Activated CD8-positive, alpha-beta memory T cell treated with anti-CD3 and anti-CD28 coated beads, Interleukin-2, amount 50 U/mL, for 1 hour (primary cell): ENCODE measurements around the gene LBP.
"Not testable (repeated sequence)": the region's sequence is repeated elsewhere in the genome, so short reads cannot be mapped to it uniquely, and the experiment has no call there.

Experiments used
- DNase-seq: peaks from one replicate; pipeline ENCODE4 v3.0.0-alpha.2; 2020; ENCODE audit errors: extremely low read depth

The LBP gene

DNA sequence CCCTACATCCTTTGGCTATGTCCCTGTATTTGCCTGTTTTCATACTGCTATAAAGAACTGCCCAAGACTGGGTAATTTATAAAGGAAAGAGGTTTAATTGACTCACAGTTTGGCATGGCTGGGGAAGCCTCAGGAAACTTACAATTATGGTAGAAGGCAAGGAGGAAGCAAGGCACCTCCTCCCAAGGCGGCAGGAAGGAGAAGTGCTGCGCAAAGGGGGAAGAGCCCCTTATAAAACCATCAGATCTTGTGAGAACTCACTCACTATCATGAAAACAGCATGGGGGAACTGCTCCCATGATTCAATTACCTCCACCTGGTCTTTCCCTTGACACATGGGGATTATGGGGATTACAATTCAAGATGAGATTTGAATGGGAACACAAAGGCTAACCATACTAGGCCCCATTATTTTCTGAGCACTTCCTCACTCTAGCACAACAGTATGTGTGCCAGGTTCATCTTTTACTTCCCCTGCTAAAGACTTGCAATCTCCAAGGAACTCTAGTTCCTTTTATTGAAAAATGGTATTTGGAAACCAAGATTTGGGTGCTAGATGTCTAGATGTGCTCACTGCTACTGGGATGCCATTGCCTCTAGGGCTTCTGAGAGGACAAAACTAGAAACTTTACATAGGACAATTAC lies 49.6 kb downstream of the LBP start:
- not testable (repeated sequence) for DNase-seq

DNA sequence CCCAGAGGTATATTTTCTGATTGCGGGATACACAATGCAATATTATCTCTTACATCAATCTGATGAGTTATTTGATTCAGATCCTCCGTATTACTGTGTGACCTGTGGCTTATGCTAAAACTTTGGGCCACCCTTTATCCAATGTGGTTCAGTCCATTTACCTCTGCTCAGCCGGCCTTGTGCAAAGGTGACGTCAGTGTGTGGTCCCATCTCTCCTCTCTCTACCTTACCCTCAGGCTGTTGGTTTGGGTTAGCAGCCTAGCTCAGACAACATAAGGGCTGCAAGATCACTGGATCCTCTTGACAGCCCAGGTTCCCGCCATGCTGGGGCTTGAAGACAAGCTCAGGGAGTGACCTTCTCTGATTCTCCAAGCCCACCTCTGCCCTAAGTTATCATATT lies 55.8 kb downstream of the LBP start:
- DNase-seq, result no peak

DNA sequence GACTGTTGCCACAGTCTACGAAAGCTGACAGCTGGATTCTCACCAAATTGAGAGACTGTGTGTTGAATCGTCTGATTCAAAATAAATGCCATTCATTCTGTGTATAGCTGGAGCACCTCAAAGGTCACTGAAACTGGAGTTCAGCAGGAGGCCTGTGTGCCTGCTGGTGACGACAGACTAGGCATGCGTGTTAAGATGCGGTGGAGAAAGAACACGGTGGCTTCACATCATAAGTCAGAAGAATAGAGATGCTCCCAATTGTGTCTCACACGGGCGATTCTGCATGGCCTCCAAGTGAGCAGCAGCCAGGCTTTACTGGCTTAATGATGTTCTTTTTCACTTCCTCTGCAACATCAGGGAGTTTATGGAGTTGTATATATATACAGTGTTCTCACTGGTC lies 56.5 kb downstream of the LBP start:
- DNase-seq, result no peak

DNA sequence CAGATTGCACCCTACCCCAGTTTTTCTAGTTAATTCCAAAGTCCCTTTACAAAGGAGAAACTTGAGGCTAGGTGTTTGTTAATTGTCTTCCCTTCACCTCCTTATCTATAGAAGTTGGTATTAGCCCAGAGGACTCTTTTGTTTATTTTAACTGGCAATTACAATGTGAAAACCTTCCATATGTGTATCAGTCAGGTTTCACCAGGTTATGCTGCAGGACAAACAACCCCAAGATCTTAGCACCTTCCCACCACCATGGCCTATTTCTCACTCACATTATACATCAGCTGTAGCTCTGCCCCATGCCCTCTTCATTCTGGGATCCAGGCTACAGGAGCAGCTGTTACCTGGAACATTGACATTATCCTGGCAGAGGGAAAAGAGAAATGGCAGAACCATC lies 57.7 kb downstream of the LBP start:
- no peak for DNase-seq

DNA sequence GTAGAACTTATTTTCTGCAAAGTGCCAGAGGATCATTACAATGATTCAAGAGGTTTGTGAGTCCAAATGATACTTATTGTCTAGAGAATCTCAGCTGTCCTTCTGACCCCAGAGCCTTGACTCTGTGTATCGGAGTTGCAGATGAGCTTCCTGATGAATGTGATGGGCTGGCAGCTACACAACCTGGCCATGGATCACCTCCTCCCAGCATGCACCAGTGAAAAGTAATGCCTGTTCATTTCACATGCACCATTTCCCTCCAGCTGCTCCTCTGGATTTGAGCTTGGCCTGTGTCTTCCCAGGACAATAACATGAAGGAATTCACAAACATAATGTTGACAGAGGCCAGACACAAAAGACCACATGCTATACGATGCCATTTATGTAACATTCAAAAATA lies 58.9 kb downstream of the LBP start:
- DNase-seq, result no peak

DNA sequence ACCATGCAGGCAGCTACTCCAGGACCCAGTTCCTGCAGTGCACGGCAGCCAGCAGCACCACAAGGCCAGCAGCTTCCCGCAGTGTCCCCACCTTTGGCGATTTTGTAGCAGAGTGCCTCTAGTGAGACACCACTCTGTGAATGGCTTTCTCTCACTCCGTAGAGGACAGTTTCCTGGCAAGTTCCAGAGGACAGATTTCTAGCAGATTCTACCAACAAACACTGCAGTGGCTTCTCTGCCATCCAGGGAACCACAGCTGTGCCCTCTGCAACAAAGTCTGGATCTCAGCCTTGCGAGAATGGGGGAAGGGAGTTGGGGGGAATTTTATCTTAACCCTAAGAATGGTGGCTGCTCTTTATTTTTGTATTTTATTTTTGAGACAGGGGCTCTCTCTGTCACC lies 60.2 kb downstream of the LBP start:
- DNase-seq, result no peak

DNA sequence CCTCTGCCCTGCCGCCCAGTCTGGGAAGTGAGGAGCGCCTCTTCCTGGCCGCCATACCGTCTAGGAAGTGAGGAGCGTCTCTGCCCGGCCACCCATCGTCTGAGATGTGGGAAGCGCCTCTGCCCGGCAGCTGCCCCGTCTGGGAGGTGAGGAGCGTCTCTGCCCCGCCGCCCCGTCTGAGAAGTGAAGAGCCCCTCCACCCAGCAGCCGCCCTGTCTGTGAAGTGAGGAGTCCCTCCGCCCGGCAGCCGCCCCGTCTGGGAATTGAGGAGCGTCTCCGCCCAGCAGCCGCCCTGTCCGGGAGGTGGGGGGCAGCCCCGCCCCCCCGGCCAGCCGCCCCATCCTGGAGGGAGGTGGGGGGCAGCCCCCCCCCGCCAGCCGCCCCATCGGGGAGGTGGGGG lies 61.0 kb downstream of the LBP start:
- DNase-seq, result no peak

DNA sequence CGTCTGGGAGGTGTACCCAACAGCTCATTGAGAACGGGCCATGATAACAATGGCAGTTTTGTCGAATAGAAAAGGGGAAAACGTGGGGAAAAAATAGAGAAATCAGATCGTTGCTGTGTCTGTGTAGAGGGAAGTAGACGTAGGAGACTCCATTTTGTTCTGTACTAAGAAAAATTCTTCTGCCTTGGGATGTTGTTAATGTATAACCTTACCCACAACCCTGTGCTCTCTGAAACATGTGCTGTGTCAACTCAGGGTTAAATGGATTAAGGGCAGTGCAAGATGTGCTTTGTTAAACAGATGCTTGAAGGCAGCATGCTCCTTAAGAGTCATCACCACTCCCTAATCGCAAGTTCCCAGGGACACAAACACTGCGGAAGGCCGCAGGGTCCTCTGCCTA lies 61.5 kb downstream of the LBP start:
- DNase-seq, result not testable (repeated sequence)

DNA sequence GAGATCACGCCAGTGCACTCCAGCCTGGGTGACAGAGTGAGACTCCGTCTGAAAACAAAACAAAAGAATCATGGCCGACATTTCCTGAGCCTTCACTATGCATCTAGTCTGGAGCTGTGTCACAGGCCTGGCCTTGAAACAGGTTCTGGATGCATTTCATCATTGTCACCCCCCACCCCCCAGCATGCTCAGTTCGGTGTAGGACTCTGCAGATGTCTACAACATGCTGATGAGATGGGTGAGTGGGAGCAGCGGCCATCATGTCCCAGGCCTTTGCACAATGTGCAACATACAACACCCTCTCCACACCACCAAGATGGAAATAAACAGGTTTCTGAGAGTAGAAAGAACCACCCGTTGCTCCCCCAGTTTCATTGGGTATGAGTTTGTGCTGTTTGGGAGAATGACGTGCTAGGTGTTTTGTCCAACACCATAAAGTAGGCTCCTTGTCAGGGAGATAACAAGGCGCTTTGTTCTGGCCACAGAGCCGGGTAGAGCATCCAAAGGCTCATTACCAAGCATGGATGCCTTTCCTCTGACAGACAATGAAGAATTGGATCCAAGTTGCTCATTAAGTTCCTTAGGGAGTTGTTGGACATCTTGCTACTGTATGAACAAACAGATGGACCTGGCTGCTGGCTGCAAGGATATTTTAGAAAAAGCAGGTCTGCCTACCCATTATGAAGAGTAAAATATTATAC lies 66.7 kb downstream of the LBP start:
- DNase-seq, result no peak

DNA sequence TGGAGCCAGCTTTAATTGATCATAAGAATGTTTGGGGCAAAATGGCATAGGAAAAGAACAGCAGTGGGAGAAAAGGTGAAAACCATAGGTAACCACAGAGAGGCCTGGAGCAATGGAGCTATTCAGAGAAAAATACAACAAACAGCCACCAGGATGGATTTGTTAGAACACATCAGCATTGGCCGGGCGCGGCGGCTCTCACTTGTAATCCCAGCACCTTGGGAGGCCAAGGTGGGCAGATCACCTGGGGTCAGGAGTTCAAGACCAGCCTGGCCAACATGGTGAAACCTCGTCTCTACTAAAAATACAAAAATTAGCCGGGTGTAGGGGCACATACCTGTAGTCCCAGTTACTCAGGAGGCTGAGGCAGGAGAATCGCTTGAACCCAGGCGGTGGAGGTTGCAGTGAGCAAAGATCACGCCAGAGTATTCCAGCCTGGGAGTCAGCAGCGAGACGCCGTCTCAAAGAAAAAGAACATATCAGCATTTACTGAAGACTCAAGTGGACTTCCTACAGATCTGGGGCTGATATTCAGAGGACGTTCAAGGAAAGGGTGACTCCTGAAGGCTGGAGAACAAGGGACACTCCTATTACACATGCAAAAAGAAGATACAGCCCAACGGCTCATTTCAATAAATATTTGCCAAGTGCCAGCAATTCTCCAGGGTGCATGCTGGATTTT lies 68.6 kb downstream of the LBP start:
- no peak for DNase-seq

DNA sequence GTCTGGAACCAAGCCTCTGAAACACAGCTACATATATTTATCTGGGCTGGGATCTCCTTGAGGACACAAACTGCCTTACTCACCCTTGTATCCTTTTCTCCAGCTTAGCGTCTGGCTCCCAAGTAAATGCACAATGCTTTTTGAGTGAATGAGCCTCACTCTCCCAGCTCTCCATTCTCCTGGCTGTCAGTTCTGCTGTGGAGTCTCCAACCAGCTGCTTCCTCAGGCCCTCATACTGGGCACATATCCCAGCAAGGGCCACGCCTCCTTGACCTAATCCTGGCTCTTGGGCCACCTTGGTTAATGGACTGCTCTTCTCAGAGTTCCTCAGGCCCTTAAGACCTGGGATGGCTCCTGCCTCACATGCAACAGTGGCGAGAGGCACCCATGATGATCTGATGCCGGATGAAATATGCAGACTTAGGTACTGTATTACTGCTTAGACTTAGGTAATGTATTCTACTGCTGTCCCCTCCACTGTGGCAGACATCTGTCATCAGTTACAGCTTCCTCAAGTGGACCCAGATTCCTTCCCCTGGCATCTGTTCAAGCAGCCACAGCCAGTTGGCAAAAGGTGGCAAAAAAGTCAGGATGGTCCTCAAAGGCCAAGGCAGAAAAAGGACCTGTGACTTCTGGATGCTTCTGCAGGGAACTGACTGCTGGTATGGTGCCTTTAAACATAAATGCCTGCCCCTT lies 72.4 kb downstream of the LBP start:
- no peak for DNase-seq

DNA sequence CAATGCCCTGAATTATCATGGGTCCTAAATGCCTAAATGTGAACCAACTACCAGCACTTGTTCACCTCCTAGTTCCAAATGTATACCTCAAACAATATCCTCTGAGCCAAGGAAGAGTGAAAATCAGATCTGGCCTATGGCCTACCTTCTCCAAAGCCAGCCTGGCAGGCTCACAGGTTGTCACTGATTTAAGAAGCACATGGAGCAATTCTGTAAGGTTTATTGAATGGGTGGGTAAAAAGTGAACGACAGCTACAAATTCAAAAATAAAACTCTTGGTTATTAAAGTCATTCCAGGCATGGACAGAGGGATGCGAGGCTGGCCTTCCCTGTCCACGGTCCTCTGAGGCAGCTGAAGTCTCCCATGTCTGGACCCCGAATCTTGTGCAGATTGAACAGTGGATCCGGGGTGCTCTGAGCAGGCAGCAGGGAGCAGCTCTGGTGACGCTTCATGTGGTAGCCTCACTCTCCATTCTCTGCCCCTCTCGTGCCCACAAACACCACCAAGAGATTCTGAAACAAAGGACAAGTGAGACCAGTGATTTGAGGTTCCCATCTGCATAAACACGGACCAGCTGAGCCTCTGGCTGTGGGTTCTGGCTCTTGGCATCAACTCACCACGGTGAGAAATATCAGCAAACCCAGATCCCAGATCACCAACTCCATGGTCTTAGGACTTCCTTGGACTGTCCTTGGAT lies 74.3 kb downstream of the LBP start:
- DNase-seq, result no peak

DNA sequence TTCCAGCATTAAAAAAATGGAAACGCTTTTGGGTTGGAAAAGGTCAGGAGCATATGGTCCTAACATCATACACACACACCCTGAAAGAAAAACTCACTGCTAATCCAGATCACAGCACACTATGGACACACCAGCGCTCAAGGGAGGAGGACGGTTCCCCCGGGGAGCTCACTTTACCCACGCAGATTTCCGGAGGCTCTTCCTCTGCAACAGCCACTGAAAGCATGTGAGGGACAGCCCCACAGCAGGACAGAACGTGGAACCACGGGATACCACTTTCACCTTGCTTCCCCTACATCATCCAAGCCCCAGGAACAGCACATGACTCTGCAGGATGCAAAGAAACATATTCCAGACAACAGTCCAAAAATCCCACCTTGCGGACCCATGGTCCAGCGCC lies 75.6 kb downstream of the LBP start:
- DNase-seq, result no peak

DNA sequence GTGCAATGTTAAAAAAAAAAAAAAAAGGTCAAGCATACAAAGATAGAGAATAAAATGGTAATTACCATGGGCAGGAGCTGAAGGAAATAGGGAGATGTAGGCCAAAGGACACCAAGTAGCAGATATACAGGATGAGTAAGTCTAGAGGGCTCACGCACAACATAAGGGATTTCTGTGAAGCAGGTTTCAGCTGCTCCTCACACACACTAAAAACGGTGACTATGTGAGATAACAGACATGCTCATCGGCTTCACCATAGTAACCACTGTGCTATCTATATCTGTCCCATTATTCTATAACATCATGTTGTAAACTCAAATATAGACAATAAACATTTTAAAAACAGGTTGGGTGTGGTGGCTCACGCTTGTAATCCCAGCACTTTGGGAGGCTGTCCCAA lies 77.3 kb downstream of the LBP start:
- no peak for DNase-seq

DNA sequence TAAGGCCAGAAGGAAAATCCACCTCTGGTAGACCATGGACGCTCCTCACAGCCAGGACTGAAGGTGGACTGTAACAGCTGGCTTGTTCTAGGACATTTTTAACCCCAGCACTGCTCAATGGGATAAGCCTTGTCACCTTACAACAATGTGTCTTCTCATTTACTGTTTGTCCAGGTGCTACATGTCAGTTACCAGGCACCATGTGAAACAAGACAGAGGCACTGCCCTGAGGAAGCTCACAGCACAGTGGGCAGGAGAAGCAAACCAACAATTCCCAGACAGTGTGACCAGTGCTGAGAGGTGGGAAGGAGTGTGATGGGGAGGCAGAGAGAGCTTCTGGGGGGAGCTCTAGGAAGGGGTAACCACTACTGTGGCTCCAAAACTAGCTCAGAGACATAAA lies 78.1 kb downstream of the LBP start:
- no peak for DNase-seq

DNA sequence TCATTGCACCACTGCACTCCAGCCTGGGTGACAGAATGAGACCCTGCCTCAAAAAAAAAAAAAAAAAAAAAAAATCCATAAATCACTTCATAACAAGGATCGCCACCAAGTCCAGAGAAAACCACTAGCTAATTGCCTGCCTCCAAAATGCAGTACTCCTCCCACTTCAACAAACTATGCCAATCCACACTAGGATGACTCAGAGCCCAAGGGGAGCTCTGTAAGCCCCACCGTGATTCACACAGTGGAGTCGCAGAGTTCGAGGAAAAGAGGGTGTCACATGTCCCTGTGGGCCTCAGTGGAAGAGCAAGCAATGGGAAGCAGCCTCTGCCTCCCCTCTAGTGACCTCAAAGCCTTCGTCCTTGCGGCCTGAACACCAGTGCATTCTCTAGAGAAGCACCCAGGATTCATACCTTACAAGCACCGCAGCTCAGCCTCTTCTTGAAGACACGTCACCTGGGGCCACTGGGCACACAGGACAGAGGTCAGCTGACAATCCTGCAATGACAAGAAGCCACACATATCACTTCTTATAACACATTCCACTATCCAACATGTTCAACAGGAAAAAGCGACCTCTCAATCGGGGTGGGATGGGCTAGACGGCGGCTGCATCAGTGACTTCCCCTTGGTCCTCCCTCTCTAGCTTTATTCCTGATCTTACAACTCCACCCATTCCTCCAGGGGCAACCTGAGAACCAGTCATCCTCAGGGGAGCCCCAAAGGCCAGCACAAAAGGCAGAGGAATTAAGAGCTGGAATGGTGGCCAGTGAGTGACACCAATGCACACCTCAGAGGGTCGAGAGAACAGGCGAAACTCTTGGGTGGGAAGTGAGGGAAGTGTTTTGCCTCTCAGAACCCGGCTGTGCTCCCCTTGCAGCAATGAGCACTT lies 80.0 kb downstream of the LBP start:
- DNase-seq, result no peak
